NCI-H2081 (cell line): Measurements from ENCODE around the gene HIVEP3.

Source experiments
- DNase-seq, 2 experiments: peaks; one replicate each; lab custom pipeline; 2025; lab: John Stamatoyannopoulos, UW

The HIVEP3 gene

GRCh38 chr1:41920658-41921057, 1.9 kb upstream of the HIVEP3 start:
- DNase-seq = no peak

GRCh38 chr1:41919764-41920397, 1.2 kb upstream of the HIVEP3 start:
- DNase-seq = peak; percentile 83 to 93

- no peak for DNase-seq
Measured at GRCh38 chr1:41919131-41919530, 409 bp upstream of the HIVEP3 start.

GRCh38 chr1:41917835-41918449, 780 bp downstream of the HIVEP3 start:
- DNase-seq = peak; percentile 64 to 72

GRCh38 chr1:41917076-41917475, 1.6 kb downstream of the HIVEP3 start:
- DNase-seq = peak in 1 of 2 experiments; percentile 51

GRCh38 chr1:41915786-41916571, 2.7 kb downstream of the HIVEP3 start:
- DNase-seq = peak in 1 of 2 experiments; percentile 59

GRCh38 chr1:41914516-41914915, 4.2 kb downstream of the HIVEP3 start:
- no peak for DNase-seq

GRCh38 chr1:41913014-41913413, 5.7 kb downstream of the HIVEP3 start:
- DNase-seq = no peak

GRCh38 chr1:41908288-41908895, 10.3 kb downstream of the HIVEP3 start:
- no peak for DNase-seq

- DNase-seq = no peak
Measured at GRCh38 chr1:41907446-41907845, 11.3 kb downstream of the HIVEP3 start.

GRCh38 chr1:41906943-41907342, 11.8 kb downstream of the HIVEP3 start:
- no peak for DNase-seq

- DNase-seq = no peak
Measured at GRCh38 chr1:41905093-41905675, 13.5 kb downstream of the HIVEP3 start.

GRCh38 chr1:41902664-41903063, 16.1 kb downstream of the HIVEP3 start:
- no peak for DNase-seq

- DNase-seq = no peak
Measured at GRCh38 chr1:41902159-41902577, 16.6 kb downstream of the HIVEP3 start.

GRCh38 chr1:41901551-41901950, 17.2 kb downstream of the HIVEP3 start:
- no peak for DNase-seq

GRCh38 chr1:41900603-41901444, 17.9 kb downstream of the HIVEP3 start:
- no peak for DNase-seq

GRCh38 chr1:41898191-41898713, 20.5 kb downstream of the HIVEP3 start:
- DNase-seq = no peak

- no peak for DNase-seq
Measured at GRCh38 chr1:41895552-41895951, 23.2 kb downstream of the HIVEP3 start.

GRCh38 chr1:41894808-41895483, 23.8 kb downstream of the HIVEP3 start:
- no peak for DNase-seq

GRCh38 chr1:41894101-41894807, 24.5 kb downstream of the HIVEP3 start:
- no peak for DNase-seq
